HCT116 (cell line): ENCODE results near the gene SNTG2.

Source experiments
- ATF3 ChIP-seq: IDR thresholded peaks from 2 replicates; pipeline ENCODE4 v1.6.1; 2012
- CBX3 ChIP-seq: IDR thresholded peaks from 2 replicates; pipeline ENCODE4 v1.6.1; 2012; ENCODE audit warnings: low read depth
- CEBPB ChIP-seq: IDR thresholded peaks from 2 replicates; pipeline ENCODE4 v1.6.1; 2012; ENCODE audit warnings: low read depth
- CTCF ChIP-seq, 3 experiments: fragments of 200-600 bp in 1 of 3; sonication (generic) in 1 of 3; IDR thresholded peaks in 2 of 3; conservative IDR thresholded peaks in 1 of 3; 2 replicates each; pipeline ENCODE4 v1.5.1; 2012 to 2017; ENCODE audit warnings: low read depth in 2 of 3, low read length in 2 of 3, antibody characterized with exemption in 1 of 3, borderline replicate concordance in 1 of 3, control low read depth in 1 of 3, mild to moderate bottlenecking in 1 of 3, mixed read lengths in 1 of 3, mixed run types in 1 of 3, moderate library complexity in 1 of 3; ENCODE audit not compliant: insufficient read depth in 1 of 3
- EGR1 ChIP-seq: IDR thresholded peaks from 2 replicates; pipeline ENCODE4 v1.6.1; 2012; ENCODE audit warnings: low read depth
- EZH2 ChIP-seq: fragments of 200-600 bp; sonication (generic); IDR thresholded peaks from 2 replicates; pipeline ENCODE4 v1.6.1; 2017; ENCODE audit warnings: antibody characterized with exemption, mixed run types
- JUND ChIP-seq: IDR thresholded peaks from 2 replicates; pipeline ENCODE4 v1.6.1; 2012
- POLR2A ChIP-seq: IDR thresholded peaks from 2 replicates; pipeline ENCODE4 v1.7.0; 2011; ENCODE audit warnings: borderline replicate concordance; ENCODE audit not compliant: insufficient read depth, insufficient read length; ENCODE audit errors: extremely low read depth
- POLR2AphosphoS5 ChIP-seq: IDR thresholded peaks from 2 replicates; pipeline ENCODE4 v1.6.1; 2011; ENCODE audit warnings: mild to moderate bottlenecking, low read depth, low read length, moderate library complexity
- REST ChIP-seq: IDR thresholded peaks from 2 replicates; pipeline ENCODE4 v1.6.1; 2012; ENCODE audit warnings: low read depth

- TF ChIP-seq POLR2AphosphoS5 (no peak), POLR2A (no peak), CTCF (IDR thresholded peaks at IDR 0.05 in 2 of 3, conservative IDR thresholded peaks at IDR 0.05 in 1 of 3; ENCODE audit: borderline replicate concordance in 1 of 3, insufficient read depth in 1 of 3, low read depth in 2 of 3, low read length in 2 of 3) (no peak), ATF3 (no peak), EGR1 (no peak), JUND (no peak), EZH2 (no peak), CBX3 (no peak), REST (no peak), CEBPB (no peak)
Measured at GRCh38 chr2:1222056-1222455, 271.4 kb downstream of the SNTG2 start.
